KOPT-K1 (cell line): ENCODE results near the gene SCFD1.
"Not testable (repeated sequence)": the region's sequence is repeated elsewhere in the genome, so short reads cannot be mapped to it uniquely, and the experiment has no call there.

Source experiments
- H3K27ac ChIP-seq: fragments of 200-600 bp; sonication (generic); 2 replicates; pipeline ENCODE4 v1.5.1; 2016; ENCODE audit warnings: antibody characterized with exemption, mild to moderate bottlenecking, low read depth, low read length; ENCODE audit not compliant: poor library complexity, severe bottlenecking
- H3K36me3 ChIP-seq: fragments of 200-600 bp; sonication (generic); 2 replicates; pipeline ENCODE4 v1.5.1; 2017; ENCODE audit warnings: antibody characterized with exemption, mild to moderate bottlenecking, low read length, moderate library complexity; ENCODE audit not compliant: insufficient read depth
- H3K9me3 ChIP-seq: fragments of 200-600 bp; sonication (generic); 2 replicates; pipeline ENCODE4 v1.5.1; 2017; ENCODE audit warnings: antibody characterized with exemption, low read length, mild to moderate bottlenecking; ENCODE audit not compliant: insufficient read depth, poor library complexity, severe bottlenecking

The SCFD1 gene, protein sequence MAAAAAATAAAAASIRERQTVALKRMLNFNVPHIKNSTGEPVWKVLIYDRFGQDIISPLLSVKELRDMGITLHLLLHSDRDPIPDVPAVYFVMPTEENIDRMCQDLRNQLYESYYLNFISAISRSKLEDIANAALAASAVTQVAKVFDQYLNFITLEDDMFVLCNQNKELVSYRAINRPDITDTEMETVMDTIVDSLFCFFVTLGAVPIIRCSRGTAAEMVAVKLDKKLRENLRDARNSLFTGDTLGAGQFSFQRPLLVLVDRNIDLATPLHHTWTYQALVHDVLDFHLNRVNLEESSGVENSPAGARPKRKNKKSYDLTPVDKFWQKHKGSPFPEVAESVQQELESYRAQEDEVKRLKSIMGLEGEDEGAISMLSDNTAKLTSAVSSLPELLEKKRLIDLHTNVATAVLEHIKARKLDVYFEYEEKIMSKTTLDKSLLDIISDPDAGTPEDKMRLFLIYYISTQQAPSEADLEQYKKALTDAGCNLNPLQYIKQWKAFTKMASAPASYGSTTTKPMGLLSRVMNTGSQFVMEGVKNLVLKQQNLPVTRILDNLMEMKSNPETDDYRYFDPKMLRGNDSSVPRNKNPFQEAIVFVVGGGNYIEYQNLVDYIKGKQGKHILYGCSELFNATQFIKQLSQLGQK

DNA sequence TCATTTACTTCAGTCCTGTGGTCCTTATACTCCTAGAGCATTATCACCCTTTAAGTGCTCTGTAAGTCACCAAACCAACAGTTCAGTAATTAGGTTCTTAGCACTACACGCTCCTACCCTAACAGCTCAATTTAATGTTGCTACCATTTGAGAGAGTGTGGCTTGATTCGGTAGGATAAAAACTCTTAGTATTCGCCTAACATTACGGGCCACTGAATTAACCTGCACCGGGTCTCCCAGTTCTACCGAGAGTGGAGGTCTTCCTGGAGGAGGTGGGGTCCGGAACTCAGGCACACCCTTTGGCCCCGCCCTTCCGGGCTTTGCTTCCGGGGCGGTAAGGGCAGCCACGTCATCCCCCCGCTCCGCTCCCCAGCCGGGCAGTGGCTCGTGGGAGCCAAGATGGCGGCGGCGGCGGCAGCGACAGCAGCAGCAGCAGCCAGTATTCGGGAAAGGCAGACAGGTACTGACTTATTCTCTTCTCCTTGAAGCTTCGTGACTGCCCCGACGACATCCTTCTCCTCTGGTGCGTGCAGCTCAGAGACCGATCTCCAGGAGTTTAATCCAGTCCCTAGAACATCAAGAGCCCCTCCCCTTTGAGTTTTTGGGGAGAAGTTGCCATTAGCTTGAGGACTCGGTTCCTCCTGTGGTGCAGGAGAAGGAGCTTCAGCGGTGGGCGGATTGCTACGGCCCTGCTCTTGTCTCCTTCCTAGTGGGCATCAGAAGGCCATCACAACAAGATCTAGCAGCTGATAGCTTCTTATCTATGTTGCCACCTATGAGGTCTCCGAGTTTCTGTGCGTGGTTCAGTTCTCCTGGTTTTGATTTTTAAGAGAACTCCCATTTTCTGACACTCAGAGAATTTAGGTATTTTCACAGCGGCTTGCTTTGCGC lies at the start of gene SCFD1:
TSS of gene SCFD1 (plus strand) at position 380 of the 891 bp plus-strand sequence. CDS start at position 400, 20 bp downstream.
- H3K9me3 ChIP-seq, result no peaks in the 10 kb centered on the region
- H3K36me3 ChIP-seq, result peaks cover 18% of the 10 kb centered on the region
- peak within 1 kb of the TSS; percentile 80 for H3K27ac ChIP-seq

DNA sequence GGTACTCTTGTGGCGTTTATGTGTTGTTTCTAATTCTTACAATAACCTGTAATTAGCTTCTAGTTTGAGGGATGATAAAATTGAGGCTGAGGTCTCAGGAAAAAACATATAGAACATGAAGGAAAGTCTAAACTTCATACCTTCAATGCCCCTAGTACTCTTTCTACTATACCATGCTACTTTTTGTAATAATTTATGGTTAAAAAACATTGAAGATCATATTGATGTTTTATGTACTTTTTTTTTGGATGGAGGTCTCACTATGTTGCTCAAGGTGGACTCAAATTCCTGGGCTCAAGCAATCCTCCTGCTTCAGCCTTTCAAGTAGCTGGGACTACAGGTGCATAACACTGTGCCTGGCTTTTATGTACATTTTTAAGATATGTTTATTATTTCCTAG lies 49.3 kb upstream of the SCFD1 start:
- H3K27ac ChIP-seq, result no peak overlapping the region
- peaks cover 10% of the 10 kb centered on the region; the same call in 1 of the 2 replicates for H3K36me3 ChIP-seq

DNA sequence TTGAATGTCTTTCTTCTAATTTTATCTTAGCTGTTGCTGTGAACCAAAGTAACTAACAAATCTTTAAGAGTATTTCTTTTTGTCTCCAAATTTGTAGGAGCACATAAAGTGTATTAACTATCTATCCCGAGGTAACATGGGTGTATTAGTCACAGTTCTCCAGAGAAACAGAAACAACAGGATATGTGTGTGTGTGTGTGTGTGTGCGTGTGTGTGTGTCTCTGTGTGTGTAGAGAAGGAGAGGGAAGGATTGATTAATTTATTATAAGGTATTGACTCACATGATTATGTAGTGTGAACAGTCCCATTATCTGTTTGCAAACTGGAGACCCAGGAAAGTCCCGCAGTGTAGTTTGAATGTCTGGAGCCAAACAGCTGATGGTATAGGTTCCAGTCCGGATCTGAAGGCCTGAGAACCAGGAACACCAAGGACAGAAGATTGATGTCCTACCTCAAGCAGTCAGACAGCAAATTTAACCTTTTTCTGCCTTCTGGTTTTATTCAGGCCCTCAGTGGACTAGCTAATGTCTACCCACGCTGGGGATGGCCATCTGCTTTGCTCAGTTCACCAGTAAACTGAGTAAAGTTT lies 48.8 kb upstream of the SCFD1 start:
- Histone ChIP-seq H3K36me3 (peaks cover 10% of the 10 kb centered on the region; the same call in 1 of the 2 replicates), H3K27ac (no peak overlapping the region), H3K9me3 (no peaks in the 10 kb centered on the region)

More for the DNA sequence above, 49.3 kb upstream of the SCFD1 start:
- no peaks in the 10 kb centered on the region for H3K9me3 ChIP-seq

DNA sequence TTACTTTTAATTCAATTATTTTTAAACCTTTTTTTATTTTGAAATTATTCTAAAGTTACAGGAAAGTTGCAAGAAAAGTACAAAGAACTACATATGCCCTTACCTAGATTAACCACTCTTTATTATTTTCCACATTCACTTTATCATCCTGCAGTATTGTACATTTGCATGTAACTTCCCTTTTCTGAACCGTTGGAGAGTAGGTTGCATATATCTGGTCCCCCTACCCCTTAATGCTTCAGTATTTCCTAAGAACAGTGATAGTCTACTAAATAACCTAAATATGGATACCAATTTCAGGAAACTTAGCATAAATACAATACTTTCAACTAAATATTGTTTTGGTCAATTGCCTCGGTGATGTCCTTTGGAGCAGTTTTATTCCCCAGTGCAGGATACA lies 48.2 kb upstream of the SCFD1 start:
- H3K27ac ChIP-seq, result no peak overlapping the region
- no peaks in the 10 kb centered on the region for H3K9me3 ChIP-seq
- H3K36me3 ChIP-seq, result peaks cover 10% of the 10 kb centered on the region; the same call in 1 of the 2 replicates

DNA sequence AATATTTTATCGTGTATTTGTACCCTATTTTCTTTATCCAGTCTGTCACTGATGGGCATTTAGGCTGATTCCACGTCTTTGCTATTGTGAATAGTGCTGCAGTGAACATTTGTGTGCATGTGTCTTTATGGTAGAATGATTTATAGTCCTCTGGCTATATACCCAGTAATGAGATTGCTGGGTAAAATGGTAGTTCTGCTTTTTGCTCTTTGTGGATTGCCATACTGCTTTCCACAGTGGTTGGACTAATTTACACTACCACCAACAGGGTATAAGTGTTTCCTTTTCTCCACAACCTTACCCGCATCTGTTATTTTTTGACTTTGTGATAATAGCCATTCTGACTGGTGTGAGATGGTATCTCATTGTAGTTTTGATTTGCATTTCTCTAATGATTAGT lies 47.3 kb upstream of the SCFD1 start:
- H3K27ac ChIP-seq, H3K9me3 ChIP-seq: not testable (repeated sequence)
- peaks cover 10% of the 10 kb centered on the region; the same call in 1 of the 2 replicates for H3K36me3 ChIP-seq

DNA sequence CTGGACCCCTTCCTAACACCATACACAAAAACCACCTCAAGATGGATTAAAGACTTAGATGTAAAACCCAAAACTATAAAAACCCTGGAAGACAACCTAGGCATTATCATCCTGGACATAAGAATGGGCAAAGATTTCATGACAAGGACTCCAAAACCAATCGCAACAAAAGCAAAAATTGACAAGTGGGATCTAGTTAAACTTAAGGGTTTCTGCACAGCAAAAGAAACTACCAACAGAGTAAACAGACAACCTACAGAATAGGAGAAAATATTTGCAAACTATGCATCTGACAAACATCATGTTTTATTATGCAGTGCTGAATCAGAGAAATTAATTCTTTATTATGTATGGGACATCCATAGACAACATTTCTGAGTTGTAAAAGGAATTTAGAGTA lies 45.8 kb upstream of the SCFD1 start:
- not testable (repeated sequence) for H3K9me3 ChIP-seq, H3K27ac ChIP-seq
- peaks cover 13% of the 10 kb centered on the region for H3K36me3 ChIP-seq

DNA sequence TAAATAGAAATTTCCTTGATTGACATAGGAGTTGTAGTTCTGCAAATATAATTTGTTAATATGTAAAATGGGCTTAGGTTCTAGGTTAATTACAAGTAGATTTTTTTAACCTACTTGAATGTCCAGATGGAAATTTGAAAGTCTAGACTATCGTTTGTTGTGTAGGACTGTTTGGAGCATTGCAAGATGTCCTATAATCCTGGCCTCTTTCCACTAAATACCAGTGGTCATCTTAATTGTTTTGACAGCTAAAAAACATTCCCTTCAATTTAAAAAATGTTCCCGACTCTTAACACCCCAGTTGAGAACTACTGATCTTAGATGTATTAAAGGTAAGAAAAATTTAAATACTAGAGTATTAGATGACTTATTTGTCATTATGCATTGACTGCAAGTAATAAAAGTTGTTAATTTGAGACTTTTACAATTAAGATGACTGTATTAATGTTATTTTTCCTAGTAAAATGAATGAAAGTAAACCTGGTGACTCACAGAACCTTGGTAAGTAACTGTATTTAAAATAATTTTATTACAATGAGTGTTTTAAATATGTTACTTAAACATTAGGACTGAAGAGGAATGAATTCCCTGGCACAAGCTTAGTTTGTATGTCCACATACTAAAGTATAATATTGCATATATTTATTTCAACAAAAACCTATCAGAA lies 41.4 kb upstream of the SCFD1 start:
- H3K9me3 ChIP-seq, result peaks cover 40% of the 10 kb centered on the region
- H3K36me3 ChIP-seq, result peaks cover 42% of the 10 kb centered on the region
- H3K27ac ChIP-seq, result no peak overlapping the region

DNA sequence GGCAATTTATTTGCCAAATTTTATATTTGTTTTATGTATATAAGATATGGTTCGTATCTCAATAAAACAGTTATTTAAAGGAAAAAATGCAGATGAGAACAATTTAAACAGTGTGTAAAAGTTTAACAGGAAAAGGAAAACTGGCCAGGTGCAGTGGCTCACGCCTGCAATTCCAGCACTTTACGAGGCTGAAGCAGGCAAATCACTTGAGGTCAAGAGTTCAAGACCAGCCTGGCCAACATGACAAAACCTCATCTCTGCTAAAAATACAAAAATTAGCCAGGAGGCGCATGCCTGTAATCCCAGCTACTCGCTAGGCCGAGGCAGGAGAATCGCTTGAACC lies 40.9 kb upstream of the SCFD1 start:
- H3K9me3 ChIP-seq, result peaks cover 40% of the 10 kb centered on the region
- peaks cover 48% of the 10 kb centered on the region for H3K36me3 ChIP-seq
- no peak overlapping the region for H3K27ac ChIP-seq

DNA sequence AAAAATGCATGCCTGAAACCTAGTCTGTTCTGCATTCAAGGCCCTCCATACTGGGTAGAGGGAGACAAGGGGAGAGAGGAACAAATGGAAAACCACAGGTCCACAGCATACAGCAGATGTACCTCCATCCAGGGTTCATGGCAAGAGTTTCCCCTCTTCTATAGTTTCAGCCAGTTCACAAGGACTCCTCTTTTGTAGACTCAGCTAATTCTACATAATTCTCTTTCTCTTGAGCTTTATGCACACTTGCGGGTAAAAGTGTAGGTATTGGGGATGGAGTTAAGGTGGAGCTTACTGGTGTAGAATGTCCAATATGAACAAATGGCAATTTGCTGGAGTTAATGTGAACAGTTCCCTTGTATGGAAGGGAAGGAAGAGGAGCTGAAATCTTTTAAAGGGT lies 39.7 kb upstream of the SCFD1 start:
- Histone ChIP-seq H3K27ac (no peak overlapping the region), H3K36me3 (peaks cover 57% of the 10 kb centered on the region), H3K9me3 (peaks cover 40% of the 10 kb centered on the region)

DNA sequence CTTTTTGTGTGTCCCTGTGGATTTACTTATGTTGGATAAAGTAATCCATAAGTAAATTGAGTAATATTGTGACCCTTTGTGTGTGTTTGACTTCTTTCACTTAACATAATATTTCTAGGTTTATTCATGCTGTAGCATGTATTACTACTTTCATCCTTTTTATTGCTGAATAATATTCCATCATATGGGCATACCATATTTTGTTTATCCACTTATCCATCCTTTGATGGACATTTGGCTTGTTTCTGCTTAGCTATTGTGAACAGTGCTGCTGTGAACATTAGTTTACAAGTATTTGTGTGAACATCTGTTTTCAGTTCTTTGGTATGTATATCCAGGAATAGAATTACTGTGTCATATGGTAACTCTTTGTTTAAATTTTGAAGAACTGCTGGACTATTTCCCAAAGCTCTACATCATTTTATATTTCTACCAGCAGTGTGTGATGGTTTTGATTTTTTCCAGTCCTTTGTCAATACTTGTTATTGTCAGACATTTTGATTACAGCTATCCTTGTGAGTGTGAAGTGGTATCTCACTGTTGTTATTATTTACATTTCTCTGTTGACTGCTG lies 38.0 kb upstream of the SCFD1 start:
- H3K36me3 ChIP-seq, result peaks cover 74% of the 10 kb centered on the region
- peaks cover 40% of the 10 kb centered on the region for H3K9me3 ChIP-seq
- no peak overlapping the region for H3K27ac ChIP-seq

DNA sequence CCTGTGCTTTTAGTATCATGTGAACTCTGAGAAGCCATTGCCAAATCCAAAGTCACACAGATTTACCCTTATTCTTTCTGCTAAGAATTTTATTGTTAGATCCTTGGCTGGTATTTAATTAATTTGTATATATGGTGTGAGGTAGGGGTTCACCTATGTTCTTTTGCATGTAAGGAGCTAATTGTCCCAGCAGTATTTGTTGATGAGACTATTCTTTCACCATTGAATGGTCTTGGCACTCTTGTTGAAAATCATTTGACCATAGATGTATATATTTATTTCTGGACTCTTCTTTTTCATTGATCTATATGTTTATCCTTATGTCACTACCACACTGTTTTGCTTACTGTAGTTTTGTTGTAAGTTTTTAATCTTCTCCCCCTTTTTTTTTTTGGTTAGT lies 36.9 kb upstream of the SCFD1 start:
- peaks cover 84% of the 10 kb centered on the region for H3K36me3 ChIP-seq
- no peak overlapping the region for H3K27ac ChIP-seq

DNA sequence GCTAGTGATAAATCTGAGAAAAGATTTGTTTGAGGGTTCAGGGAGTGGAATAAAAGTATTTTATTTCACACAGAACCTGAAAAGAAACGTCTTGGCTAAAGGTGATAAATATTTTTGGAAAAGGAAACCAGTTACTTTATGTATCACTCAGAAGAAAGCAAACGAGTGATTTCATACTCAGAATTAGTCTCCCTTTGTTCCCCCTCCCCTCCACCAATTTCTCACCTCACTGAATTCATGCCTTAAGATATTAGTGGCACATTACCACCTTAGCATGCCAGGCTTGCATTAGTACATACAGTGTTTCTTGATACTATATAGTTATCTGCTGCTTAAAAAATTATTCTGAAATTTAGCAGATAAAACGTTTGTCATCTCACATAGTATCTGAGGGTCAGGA lies 35.0 kb upstream of the SCFD1 start:
- Histone ChIP-seq H3K9me3 (peaks cover 32% of the 10 kb centered on the region), H3K36me3 (peaks cover 95% of the 10 kb centered on the region)

More for the DNA sequence above, 36.9 kb upstream of the SCFD1 start:
- peaks cover 40% of the 10 kb centered on the region for H3K9me3 ChIP-seq

DNA sequence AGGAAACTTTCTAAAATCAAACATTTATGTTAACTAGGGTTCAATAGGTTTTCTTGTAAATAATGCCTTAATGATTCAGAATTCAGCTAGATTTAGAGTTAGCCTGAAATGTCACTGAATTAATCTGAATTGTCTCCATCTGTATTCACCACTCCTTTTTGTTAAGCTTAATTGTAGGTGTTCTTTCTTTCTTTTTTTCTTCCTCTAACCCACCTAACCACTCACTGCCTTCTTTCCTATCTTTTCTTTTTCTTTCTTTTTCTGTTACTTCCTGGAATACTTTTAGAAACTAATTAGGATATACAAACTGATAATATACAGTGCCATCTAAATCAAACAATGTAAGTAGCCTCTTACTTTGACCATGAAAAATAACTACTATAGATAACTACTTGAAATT lies 33.2 kb upstream of the SCFD1 start:
- Histone ChIP-seq H3K36me3 (peaks cover 93% of the 10 kb centered on the region), H3K9me3 (peaks cover 16% of the 10 kb centered on the region), H3K27ac (no peak overlapping the region)

More for the DNA sequence above, 35.0 kb upstream of the SCFD1 start:
- H3K27ac ChIP-seq, result no peak overlapping the region

DNA sequence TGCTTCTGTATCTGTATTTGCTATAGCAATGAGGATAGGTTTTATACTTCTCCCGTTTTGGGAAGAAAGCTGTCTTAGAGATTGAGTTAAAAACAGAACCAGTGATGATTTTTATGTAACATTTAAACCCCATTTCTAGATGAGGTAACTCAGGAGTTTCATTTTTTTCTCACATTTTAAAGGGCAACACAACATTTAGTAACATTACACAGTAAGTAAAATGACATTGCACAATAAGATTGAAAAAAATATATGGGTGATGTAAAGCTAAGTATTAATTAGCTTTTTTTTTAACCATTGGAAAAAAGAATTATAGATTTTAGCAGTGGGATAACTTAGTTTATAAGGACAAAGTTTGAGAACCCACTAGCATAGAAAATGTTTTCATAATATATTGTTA lies 25.2 kb upstream of the SCFD1 start:
- Histone ChIP-seq H3K36me3 (peaks cover 94% of the 10 kb centered on the region), H3K27ac (no peak overlapping the region), H3K9me3 (no peaks in the 10 kb centered on the region)
